H1 (cell line): Measurements from ENCODE around the gene CDH2. TPM values are rescaled to one million over a fixed set of nuclear protein-coding genes. Genes with fewer than 3 reads are reported as not detected.

ENCODE experiments used
- BRCA1 ChIP-seq: IDR thresholded peaks from 2 replicates; pipeline ENCODE4 v1.6.1; 2012; ENCODE audit warnings: low read depth, low read length, improper control_type of control experiment
- CBX8 ChIP-seq: fragments of 300-800, 300-1000 bp; sonication (generic); IDR thresholded peaks from 2 replicates; pipeline ENCODE4 v1.7.1; 2016; ENCODE audit warnings: low read depth, low read length, borderline replicate concordance
- JUN ChIP-seq: IDR thresholded peaks from 2 replicates; pipeline ENCODE4 v1.6.1; 2011; ENCODE audit warnings: low read depth, mild to moderate bottlenecking, improper control_type of control experiment, low read length
- TAF7 ChIP-seq: optimal IDR thresholded peaks from 2 replicates; pipeline ENCODE3; 2011; ENCODE audit warnings: low read depth, mild to moderate bottlenecking, inconsistent platforms, low read length, moderate library complexity, borderline replicate concordance
- polyA plus RNA-seq, 7 experiments: library from polyadenylated mRNA; depleted of rRNA in 3 of 7; stranded (reverse) in 5 of 7; unstranded in 2 of 7; fragments of >200 nt in 5 of 7; fragments of 200-250 nt in 2 of 7; gene quantifications; 1 replicate in 5 of 7; 2 replicates in 1 of 7; 4 replicates in 1 of 7; pipeline versions ENCODE4 v1.2.1 to v1.2.3, GENCODE V29; 2011 to 2013; ENCODE audit warnings: missing spikeins in 2 of 7, mixed read lengths in 2 of 7
- total RNA-seq: library from RNA; stranded (reverse); fragmentation: NEBNext Ultra II Directional; extraction: Animal tissue kit (Norgen Biotek cat#: 25700); gene quantifications from 2 replicates; pipeline ENCODE4 v1.2.1, GENCODE V29; 2021
- TF ChIP-seq, protein P1 (sequence below): fragments of 300-600 bp; sonication (generic); IDR thresholded peaks from 2 replicates; pipeline ENCODE4 v1.7.1; 2012; ENCODE audit warnings: low read length, moderate library complexity, mild to moderate bottlenecking, inconsistent platforms; ENCODE audit not compliant: insufficient replicate concordance

CDH2 gene
- total and polyA plus RNA-seq, 2 of the 8 experiments (the other 6 are each of a cell fraction or from before 2014, with no cell fraction given) = 15.0 to 56.5 TPM

- TF ChIP-seq, protein P1, sequence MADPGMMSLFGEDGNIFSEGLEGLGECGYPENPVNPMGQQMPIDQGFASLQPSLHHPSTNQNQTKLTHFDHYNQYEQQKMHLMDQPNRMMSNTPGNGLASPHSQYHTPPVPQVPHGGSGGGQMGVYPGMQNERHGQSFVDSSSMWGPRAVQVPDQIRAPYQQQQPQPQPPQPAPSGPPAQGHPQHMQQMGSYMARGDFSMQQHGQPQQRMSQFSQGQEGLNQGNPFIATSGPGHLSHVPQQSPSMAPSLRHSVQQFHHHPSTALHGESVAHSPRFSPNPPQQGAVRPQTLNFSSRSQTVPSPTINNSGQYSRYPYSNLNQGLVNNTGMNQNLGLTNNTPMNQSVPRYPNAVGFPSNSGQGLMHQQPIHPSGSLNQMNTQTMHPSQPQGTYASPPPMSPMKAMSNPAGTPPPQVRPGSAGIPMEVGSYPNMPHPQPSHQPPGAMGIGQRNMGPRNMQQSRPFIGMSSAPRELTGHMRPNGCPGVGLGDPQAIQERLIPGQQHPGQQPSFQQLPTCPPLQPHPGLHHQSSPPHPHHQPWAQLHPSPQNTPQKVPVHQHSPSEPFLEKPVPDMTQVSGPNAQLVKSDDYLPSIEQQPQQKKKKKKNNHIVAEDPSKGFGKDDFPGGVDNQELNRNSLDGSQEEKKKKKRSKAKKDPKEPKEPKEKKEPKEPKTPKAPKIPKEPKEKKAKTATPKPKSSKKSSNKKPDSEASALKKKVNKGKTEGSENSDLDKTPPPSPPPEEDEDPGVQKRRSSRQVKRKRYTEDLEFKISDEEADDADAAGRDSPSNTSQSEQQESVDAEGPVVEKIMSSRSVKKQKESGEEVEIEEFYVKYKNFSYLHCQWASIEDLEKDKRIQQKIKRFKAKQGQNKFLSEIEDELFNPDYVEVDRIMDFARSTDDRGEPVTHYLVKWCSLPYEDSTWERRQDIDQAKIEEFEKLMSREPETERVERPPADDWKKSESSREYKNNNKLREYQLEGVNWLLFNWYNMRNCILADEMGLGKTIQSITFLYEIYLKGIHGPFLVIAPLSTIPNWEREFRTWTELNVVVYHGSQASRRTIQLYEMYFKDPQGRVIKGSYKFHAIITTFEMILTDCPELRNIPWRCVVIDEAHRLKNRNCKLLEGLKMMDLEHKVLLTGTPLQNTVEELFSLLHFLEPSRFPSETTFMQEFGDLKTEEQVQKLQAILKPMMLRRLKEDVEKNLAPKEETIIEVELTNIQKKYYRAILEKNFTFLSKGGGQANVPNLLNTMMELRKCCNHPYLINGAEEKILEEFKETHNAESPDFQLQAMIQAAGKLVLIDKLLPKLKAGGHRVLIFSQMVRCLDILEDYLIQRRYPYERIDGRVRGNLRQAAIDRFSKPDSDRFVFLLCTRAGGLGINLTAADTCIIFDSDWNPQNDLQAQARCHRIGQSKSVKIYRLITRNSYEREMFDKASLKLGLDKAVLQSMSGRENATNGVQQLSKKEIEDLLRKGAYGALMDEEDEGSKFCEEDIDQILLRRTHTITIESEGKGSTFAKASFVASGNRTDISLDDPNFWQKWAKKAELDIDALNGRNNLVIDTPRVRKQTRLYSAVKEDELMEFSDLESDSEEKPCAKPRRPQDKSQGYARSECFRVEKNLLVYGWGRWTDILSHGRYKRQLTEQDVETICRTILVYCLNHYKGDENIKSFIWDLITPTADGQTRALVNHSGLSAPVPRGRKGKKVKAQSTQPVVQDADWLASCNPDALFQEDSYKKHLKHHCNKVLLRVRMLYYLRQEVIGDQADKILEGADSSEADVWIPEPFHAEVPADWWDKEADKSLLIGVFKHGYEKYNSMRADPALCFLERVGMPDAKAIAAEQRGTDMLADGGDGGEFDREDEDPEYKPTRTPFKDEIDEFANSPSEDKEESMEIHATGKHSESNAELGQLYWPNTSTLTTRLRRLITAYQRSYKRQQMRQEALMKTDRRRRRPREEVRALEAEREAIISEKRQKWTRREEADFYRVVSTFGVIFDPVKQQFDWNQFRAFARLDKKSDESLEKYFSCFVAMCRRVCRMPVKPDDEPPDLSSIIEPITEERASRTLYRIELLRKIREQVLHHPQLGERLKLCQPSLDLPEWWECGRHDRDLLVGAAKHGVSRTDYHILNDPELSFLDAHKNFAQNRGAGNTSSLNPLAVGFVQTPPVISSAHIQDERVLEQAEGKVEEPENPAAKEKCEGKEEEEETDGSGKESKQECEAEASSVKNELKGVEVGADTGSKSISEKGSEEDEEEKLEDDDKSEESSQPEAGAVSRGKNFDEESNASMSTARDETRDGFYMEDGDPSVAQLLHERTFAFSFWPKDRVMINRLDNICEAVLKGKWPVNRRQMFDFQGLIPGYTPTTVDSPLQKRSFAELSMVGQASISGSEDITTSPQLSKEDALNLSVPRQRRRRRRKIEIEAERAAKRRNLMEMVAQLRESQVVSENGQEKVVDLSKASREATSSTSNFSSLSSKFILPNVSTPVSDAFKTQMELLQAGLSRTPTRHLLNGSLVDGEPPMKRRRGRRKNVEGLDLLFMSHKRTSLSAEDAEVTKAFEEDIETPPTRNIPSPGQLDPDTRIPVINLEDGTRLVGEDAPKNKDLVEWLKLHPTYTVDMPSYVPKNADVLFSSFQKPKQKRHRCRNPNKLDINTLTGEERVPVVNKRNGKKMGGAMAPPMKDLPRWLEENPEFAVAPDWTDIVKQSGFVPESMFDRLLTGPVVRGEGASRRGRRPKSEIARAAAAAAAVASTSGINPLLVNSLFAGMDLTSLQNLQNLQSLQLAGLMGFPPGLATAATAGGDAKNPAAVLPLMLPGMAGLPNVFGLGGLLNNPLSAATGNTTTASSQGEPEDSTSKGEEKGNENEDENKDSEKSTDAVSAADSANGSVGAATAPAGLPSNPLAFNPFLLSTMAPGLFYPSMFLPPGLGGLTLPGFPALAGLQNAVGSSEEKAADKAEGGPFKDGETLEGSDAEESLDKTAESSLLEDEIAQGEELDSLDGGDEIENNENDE = no peak
- TF ChIP-seq TAF7 = no peak
- TF ChIP-seq JUN = no peak
- TF ChIP-seq BRCA1 = no peak
- no peak for TF ChIP-seq CBX8
Observed at GRCh38 chr18:28158083-28158581, 18.8 kb downstream of the CDH2 start (continued).
